Measurements from ENCODE around the gene HYI.

The HYI gene

DNA sequence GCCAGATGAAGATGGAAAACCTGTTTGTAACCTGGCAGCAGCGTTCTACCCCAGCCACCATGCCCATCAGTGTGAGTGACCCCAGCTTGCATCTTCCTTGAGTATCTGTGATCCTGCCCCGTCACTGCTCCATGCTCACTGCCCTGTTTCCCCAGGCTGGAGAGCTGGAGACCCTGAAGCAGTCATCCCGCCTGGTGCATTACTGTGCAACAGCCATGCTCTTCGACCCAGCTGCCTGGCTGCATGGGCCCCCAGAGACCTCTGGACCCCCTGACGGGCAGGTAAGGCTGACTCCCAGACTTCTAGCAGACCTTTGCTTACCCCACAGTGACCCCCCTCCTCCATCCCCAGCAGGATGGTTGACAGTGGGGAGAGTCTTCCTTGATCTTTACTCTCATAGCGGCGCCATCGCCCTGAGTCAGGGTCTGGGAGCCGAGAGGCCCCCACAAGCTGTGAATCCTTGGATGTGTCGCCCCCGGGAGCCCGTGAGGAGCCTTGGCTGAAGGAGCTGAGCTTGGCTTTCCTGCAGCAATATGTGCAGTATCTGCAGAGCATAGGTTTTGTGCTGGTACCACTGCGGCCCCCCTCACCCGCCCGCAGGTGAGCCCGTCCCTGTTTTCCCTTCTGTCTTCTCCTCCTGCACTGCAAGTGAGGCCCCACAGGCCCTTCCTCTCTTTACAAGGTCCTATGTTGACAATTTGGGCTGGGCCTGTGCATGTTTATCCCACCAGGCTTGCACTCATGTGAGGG is 10.4 kb downstream of the HYI start:
- no peaks in the 10 kb centered on the region for H3K9me3 ChIP-seq (ENCODE audit: insufficient read depth, low read depth, low read length)
- no peaks in the 10 kb centered on the region for H3K4me1 ChIP-seq (ENCODE audit: insufficient read depth, low read length)
- H3K4me3 ChIP-seq (ENCODE audit: low read length): no peak overlapping the region
- 94% methylated on average over 16 of the region's 16 CpGs for WGBS
- no peak overlapping the region for H3K27ac ChIP-seq (ENCODE audit: low read depth, low read length)
- H3K9ac ChIP-seq (ENCODE audit: low read depth, low read length): no peak overlapping the region
- H3K36me3 ChIP-seq (ENCODE audit: insufficient read depth, low read length): peaks cover 54% of the 10 kb centered on the region
- H3K27me3 ChIP-seq (ENCODE audit: insufficient read depth, low read length): no peaks in the 10 kb centered on the region

DNA sequence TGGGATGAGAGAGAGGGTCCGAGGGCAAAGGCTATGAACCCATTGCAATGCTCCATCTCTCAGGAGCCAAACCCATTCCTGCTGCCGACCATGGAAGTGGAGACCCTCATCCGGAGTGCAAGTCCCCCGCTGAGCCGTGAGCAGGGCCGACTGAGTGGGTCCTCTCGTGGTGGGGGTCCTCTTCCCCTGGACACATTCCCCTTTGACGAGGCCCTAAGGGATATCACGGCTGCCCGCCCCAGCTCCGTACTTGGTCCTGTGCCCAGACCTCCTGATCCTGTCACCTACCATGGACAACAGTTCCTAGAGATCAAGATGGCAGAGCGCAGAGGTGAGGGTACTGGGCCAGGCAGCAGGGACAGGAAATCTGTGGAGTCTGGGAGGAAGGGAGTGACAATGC is 11.0 kb downstream of the HYI start:
- WGBS: 96% methylated on average over 12 of the region's 12 CpGs
- no peaks in the 10 kb centered on the region for H3K4me1 ChIP-seq (ENCODE audit: insufficient read depth, low read length)
- no peak overlapping the region for H3K27ac ChIP-seq (ENCODE audit: low read depth, low read length)
- no peak overlapping the region for H3K9ac ChIP-seq (ENCODE audit: low read depth, low read length)
- no peak overlapping the region for H3K4me3 ChIP-seq (ENCODE audit: low read length)
- no peaks in the 10 kb centered on the region for H3K27me3 ChIP-seq (ENCODE audit: insufficient read depth, low read length)
- no peaks in the 10 kb centered on the region for H3K9me3 ChIP-seq (ENCODE audit: insufficient read depth, low read depth, low read length)
- H3K36me3 ChIP-seq (ENCODE audit: insufficient read depth, low read length): peaks cover 48% of the 10 kb centered on the region

DNA sequence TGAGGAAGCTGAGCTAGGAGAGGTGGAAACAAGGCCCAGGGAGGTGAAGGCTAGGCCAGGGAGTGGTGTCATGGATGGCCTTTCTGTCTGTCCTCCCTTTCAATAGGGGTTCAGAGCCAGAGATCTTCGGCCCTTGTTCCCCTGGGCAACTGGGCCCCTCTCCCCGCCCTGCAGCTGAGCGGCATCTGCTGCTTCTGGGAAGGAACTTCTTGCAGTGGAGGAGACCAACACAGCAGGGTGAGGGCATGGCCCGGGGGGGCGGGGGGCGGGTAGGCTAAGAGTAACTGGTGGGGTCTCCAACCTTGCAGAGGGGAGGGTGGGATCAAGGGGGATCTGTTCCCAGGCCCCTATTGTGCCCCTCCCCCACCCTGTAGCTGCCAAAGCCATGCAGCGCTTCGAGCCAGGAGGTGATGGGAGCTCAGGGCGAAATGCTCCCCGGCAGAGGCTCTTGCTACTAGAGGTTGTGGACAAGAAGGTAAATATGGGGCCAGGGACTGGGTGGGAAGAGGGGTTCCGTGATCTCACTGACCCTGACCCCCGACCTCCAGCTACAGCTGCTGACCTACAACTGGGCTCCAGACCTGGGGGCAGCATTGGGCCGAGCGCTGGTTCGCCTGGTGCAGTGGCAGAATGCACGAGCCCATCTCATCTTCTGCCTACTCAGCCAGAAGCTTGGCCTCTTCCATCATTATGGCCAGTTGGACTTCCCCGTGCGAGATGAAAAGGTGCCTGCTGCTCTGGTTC is 11.7 kb downstream of the HYI start:
- no peaks in the 10 kb centered on the region for H3K9me3 ChIP-seq (ENCODE audit: insufficient read depth, low read depth, low read length)
- no peak overlapping the region for H3K4me3 ChIP-seq (ENCODE audit: low read length)
- H3K9ac ChIP-seq (ENCODE audit: low read depth, low read length): no peak overlapping the region
- WGBS: 95% methylated on average over 17 of the region's 18 CpGs
- no peak overlapping the region for H3K27ac ChIP-seq (ENCODE audit: low read depth, low read length)
- no peaks in the 10 kb centered on the region for H3K27me3 ChIP-seq (ENCODE audit: insufficient read depth, low read length)
- peaks cover 41% of the 10 kb centered on the region for H3K36me3 ChIP-seq (ENCODE audit: insufficient read depth, low read length)
- peaks cover under 1% of the 10 kb centered on the region; the same call in 1 of the 2 replicates for H3K4me1 ChIP-seq (ENCODE audit: insufficient read depth, low read length)

DNA sequence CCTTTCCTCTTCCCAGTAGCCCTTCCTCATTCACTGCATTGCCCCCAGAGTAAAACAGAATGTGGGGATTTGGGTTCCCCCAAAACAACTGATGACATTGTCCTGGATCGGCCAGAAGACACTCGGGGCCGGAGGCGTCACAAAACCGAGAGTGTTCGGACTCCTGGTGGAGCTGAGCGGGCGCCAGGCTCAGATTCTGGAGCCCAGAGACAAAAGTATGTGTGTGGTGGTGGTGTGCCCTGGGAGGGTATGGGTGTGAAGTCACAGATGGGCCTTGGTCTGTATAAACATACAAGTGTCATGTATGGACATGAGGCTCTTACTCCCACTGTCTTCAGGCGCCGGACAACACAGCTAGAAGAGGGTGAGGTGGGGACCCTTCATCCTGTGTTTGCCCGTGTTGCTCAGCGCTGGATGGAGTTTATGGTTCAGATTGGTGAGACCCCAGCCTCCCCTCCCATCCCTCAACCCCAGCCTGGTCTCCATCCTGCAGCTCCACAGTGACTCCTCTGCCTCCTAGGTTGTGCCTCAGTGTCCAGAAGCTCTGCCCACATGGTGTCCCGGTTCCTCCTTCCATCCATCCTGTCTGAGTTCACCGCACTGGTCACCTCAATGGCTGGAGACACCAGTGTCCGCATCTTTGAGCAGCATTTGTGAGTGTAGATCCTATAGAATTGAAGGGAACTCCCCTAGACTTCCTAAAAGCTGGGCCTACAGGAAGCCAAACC is 12.4 kb downstream of the HYI start:
- peaks cover 3% of the 10 kb centered on the region; the same call in 1 of the 2 replicates for H3K4me1 ChIP-seq (ENCODE audit: insufficient read depth, low read length)
- H3K27me3 ChIP-seq (ENCODE audit: insufficient read depth, low read length): no peaks in the 10 kb centered on the region
- no peak overlapping the region for H3K9ac ChIP-seq (ENCODE audit: low read depth, low read length)
- WGBS: 95% methylated on average over 15 of the region's 15 CpGs
- H3K36me3 ChIP-seq (ENCODE audit: insufficient read depth, low read length): peaks cover 38% of the 10 kb centered on the region
- H3K4me3 ChIP-seq (ENCODE audit: low read length): no peak overlapping the region
- H3K27ac ChIP-seq (ENCODE audit: low read depth, low read length): no peak overlapping the region
- no peaks in the 10 kb centered on the region for H3K9me3 ChIP-seq (ENCODE audit: insufficient read depth, low read depth, low read length)

DNA sequence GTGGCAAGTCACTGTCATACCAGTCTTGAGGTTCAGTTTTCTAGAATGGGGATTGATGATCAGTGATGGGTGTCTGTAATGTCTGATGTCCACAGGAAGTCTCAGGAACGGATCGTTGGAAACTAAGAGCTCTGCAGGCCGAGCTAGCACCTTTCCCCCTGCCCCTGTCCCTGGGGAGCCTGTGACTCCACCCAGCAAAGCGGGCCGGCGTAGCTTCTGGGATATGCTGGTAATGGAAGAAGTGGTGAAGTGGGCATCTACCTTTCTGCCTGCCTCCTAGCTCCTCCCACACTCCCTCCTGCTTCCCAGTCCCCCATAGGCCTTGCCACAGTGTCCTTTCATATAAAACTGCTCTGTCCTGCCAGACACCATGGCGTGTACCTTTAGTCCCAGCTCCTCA is 13.4 kb downstream of the HYI start:
- Histone ChIP-seq H3K9me3 (ENCODE audit: insufficient read depth, low read depth, low read length) (no peaks in the 10 kb centered on the region), H3K27ac (ENCODE audit: low read depth, low read length) (no peak overlapping the region), H3K27me3 (ENCODE audit: insufficient read depth, low read length) (no peaks in the 10 kb centered on the region), H3K4me1 (ENCODE audit: insufficient read depth, low read length) (peaks cover 3% of the 10 kb centered on the region; the same call in 1 of the 2 replicates), H3K4me3 (ENCODE audit: low read length) (no peak overlapping the region), H3K9ac (ENCODE audit: low read depth, low read length) (no peak overlapping the region), H3K36me3 (ENCODE audit: insufficient read depth, low read length) (peaks cover 30% of the 10 kb centered on the region; the same call in 1 of the 2 replicates)
- 93% methylated on average over 6 of the region's 7 CpGs for WGBS

DNA sequence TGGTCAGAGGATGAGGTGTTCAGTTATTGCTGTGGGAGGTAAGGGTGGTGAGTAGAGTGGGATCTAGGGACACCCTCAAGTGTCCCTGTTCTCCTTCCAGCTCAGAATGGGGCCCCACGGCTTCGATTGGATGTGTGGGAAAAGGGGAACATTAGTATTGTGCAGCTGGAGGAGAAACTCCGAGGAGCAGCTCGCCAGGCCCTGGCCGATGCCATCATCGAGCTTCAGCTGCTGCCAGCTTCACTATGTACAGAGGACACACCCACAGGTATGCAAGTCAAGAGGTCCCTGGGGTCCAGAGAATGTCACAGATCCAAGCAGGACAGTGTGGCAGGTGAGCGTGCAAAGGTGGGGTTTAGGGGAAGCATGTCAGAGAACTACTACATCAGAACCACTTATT is 13.9 kb downstream of the HYI start:
- no peaks in the 10 kb centered on the region for H3K9me3 ChIP-seq (ENCODE audit: insufficient read depth, low read depth, low read length)
- WGBS: 89% methylated on average over 7 of the region's 7 CpGs
- no peak overlapping the region for H3K27ac ChIP-seq (ENCODE audit: low read depth, low read length)
- H3K4me3 ChIP-seq (ENCODE audit: low read length): no peak overlapping the region
- H3K36me3 ChIP-seq (ENCODE audit: insufficient read depth, low read length): peaks cover 35% of the 10 kb centered on the region
- H3K27me3 ChIP-seq (ENCODE audit: insufficient read depth, low read length): no peaks in the 10 kb centered on the region
- H3K4me1 ChIP-seq (ENCODE audit: insufficient read depth, low read length): peaks cover 3% of the 10 kb centered on the region; the same call in 1 of the 2 replicates
- no peak overlapping the region for H3K9ac ChIP-seq (ENCODE audit: low read depth, low read length)

DNA sequence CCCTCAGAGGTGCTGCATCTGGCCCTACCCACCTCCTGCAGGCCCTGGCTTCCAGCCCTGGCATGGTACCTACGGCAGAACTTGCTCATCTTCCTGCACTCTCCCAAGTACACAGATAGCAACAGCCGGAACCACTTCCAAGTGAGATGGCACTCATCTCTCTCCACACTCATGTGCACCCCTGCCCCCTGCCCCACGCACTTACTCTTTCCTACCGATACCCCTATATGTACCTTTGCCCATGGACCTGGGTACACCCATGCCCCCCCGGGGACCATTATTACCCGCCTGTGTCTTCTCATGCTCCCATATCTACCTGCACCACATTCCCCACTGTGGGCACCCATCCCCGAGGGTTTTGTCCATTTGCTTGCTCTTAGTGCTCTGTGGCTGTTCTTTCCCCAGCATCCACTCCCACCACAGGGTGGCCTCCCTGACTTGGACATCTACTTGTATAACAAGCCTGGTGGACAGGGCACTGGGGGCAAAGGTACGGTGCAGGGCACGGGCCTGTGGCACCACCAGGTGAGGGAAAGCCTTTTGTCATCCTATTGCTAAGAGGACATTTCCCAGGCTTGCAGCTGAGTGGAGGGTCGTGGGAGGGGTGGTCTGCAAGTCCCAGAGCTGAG is 14.7 kb downstream of the HYI start:
- Histone ChIP-seq H3K9me3 (ENCODE audit: insufficient read depth, low read depth, low read length) (no peaks in the 10 kb centered on the region), H3K4me3 (ENCODE audit: low read length) (no peak overlapping the region), H3K9ac (ENCODE audit: low read depth, low read length) (no peak overlapping the region), H3K27ac (ENCODE audit: low read depth, low read length) (no peak overlapping the region), H3K36me3 (ENCODE audit: insufficient read depth, low read length) (peaks cover 39% of the 10 kb centered on the region), H3K4me1 (ENCODE audit: insufficient read depth, low read length) (peaks cover 3% of the 10 kb centered on the region; the same call in 1 of the 2 replicates), H3K27me3 (ENCODE audit: insufficient read depth, low read length) (no peaks in the 10 kb centered on the region)
- WGBS: 93% methylated on average over 10 of the region's 10 CpGs

DNA sequence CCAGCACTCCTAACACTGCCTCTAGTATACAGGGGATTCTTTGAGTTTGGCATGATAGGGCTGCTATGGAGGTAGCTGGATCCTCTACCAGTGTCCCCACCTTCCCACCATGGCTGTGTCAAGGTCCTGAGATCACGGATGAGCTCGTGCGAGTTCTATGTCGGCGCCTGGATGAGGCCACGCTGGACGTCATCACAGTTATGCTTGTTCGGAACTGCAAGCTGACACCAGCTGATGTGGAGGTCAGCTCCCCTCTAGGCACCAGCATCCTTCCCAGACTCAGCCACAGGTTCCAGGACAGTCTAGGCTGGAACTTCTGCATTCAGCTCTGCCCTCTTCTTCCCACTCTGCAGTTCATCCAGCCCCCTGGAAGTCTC is 15.2 kb downstream of the HYI start:
- Histone ChIP-seq H3K27me3 (ENCODE audit: insufficient read depth, low read length) (no peaks in the 10 kb centered on the region), H3K9me3 (ENCODE audit: insufficient read depth, low read depth, low read length) (no peaks in the 10 kb centered on the region), H3K4me3 (ENCODE audit: low read length) (no peak overlapping the region), H3K4me1 (ENCODE audit: insufficient read depth, low read length) (peaks cover 3% of the 10 kb centered on the region; the same call in 1 of the 2 replicates), H3K27ac (ENCODE audit: low read depth, low read length) (no peak overlapping the region), H3K36me3 (ENCODE audit: insufficient read depth, low read length) (peaks cover 39% of the 10 kb centered on the region), H3K9ac (ENCODE audit: low read depth, low read length) (no peak overlapping the region)
- 97% methylated on average over 8 of the region's 8 CpGs for WGBS

DNA sequence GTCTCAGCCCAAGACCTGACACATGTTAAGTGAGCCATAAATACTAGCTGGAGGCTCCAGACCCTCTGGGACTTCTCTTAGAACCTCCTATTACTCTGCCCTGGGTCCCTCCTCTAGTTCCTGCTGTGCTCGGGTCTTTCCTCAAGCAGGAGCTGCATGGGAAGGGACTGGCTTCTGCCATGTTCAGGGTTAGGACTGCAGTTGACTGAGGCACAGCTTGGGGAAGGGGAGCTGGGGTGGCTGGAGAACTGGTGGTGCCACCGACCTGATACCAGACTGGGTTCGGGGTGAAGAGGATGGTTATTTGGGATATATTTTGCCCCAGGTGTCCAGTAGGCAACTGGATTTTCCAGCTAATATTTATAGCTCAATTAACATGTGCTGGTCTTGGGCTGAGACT is 15.7 kb downstream of the HYI start:
- Histone ChIP-seq H3K9ac (ENCODE audit: low read depth, low read length) (no peak overlapping the region), H3K27me3 (ENCODE audit: insufficient read depth, low read length) (no peaks in the 10 kb centered on the region), H3K4me3 (ENCODE audit: low read length) (no peak overlapping the region), H3K36me3 (ENCODE audit: insufficient read depth, low read length) (peaks cover 40% of the 10 kb centered on the region), H3K27ac (ENCODE audit: low read depth, low read length) (no peak overlapping the region), H3K4me1 (ENCODE audit: insufficient read depth, low read length) (peaks cover 3% of the 10 kb centered on the region; the same call in 1 of the 2 replicates), H3K9me3 (ENCODE audit: insufficient read depth, low read depth, low read length) (no peaks in the 10 kb centered on the region)
- WGBS: 96% methylated on average over 3 of the region's 3 CpGs

DNA sequence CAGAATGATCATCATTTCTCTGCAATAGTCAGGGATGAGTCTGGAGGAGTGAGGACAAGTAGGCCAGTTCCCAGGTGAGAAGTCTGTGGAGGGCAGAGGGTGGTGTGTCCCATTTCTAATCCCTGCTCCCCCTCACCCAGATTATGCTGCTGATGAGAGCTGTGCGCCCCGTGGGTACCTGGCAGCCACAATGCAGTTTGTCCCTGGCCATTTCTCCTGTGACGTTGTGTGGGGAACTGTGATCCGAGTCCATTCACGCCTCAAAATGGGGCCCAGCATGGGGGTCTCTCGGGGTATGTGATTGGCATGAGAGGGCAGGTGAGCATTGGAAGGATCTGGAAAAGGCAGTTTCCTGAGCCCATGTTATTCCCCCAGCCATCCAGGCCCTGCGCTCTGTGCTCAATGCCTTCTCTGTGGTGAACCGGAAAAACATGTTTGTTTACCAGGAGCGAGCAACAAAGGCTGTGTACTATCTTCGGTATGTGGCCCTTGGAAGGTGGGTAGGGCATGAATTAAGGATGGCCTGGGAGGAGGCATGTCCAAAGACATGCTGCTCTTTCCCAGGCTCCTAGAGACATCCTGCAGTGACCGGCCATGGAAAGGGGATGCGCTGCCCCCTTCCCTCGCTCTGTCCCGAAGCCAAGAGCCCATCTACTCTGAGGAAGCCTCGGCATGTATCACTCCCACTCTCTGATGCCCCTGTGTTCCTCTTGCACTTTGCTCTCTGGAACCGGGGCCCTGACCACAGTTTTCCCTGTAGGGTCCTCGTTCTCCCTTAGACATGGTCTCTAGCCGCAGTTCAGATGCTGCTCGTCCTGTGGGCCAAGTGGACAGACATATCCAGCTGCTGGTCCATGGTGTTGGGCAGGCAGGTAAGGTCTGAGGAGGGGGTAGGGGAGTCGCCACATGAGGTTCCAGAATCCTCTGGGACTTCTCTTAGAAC is 16.4 kb downstream of the HYI start:
- 92% methylated on average over 20 of the region's 20 CpGs for WGBS
- H3K9ac ChIP-seq (ENCODE audit: low read depth, low read length): no peak overlapping the region; the same call in 1 of the 2 replicates

More for the DNA sequence above, 16.4 kb downstream of the HYI start:
- H3K27ac ChIP-seq (ENCODE audit: low read depth, low read length): no peak overlapping the region
- H3K27me3 ChIP-seq (ENCODE audit: insufficient read depth, low read length): no peaks in the 10 kb centered on the region
- H3K9me3 ChIP-seq (ENCODE audit: insufficient read depth, low read depth, low read length): no peaks in the 10 kb centered on the region
- H3K4me1 ChIP-seq (ENCODE audit: insufficient read depth, low read length): peaks cover 3% of the 10 kb centered on the region; the same call in 1 of the 2 replicates
- no peak overlapping the region for H3K4me3 ChIP-seq (ENCODE audit: low read length)
- peaks cover 47% of the 10 kb centered on the region for H3K36me3 ChIP-seq (ENCODE audit: insufficient read depth, low read length)
